ENCODE data around the gene SELENOO.

- TF ChIP-seq, protein P1, sequence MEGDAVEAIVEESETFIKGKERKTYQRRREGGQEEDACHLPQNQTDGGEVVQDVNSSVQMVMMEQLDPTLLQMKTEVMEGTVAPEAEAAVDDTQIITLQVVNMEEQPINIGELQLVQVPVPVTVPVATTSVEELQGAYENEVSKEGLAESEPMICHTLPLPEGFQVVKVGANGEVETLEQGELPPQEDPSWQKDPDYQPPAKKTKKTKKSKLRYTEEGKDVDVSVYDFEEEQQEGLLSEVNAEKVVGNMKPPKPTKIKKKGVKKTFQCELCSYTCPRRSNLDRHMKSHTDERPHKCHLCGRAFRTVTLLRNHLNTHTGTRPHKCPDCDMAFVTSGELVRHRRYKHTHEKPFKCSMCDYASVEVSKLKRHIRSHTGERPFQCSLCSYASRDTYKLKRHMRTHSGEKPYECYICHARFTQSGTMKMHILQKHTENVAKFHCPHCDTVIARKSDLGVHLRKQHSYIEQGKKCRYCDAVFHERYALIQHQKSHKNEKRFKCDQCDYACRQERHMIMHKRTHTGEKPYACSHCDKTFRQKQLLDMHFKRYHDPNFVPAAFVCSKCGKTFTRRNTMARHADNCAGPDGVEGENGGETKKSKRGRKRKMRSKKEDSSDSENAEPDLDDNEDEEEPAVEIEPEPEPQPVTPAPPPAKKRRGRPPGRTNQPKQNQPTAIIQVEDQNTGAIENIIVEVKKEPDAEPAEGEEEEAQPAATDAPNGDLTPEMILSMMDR (IDR thresholded peaks at IDR 0.05): no peak
- TF ChIP-seq POLR2A (IDR thresholded peaks at IDR 0.05): no peak
Measured at GRCh38 chr22:50219800-50220602, 19.2 kb downstream of the SELENOO start.

All from Peyer's patch (tissue), 4 donors.